HepG2 (cell line): ENCODE measurements around the gene TULP4. TPM values are rescaled to one million over a fixed set of nuclear protein-coding genes. Genes with fewer than 3 reads are reported as not detected.
"Not testable (repeated sequence)": the region's sequence is repeated elsewhere in the genome, so short reads cannot be mapped to it uniquely, and the experiment has no call there.

Experiments
- ATAC-seq: fragments of 200-7000 bp; cut with Tn5 transposase; 3 replicates; pipeline ENCODE4 v1.9.1; 2020; ENCODE audit warnings: mild to moderate bottlenecking, moderate library complexity
- BruUV-seq: library from RNA; stranded (reverse); fragments of 400-500 nt; replicated peaks from 2 replicates; lab custom pipeline; 2021; lab: Mats Ljungman, UMichigan
- CTCF ChIA-PET: fragments of 300-600 bp; formaldehyde crosslinking; extraction: SDS; loops from one replicate; lab custom pipeline; 2021; ENCODE audit warnings: low total read pairs, inconsistent platforms, low intra/inter-chr PET ratio; lab: Yijun Ruan, JAX
- POLR2A ChIA-PET: fragments of 350-600 bp; sonication (Branson Sonifier 250); formaldehyde crosslinking; loops from one replicate; lab custom pipeline; 2020; ENCODE audit warnings: antibody characterized with exemption, inconsistent platforms; lab: Yijun Ruan, JAX
- DNase-seq: peaks from one replicate; pipeline ENCODE4 v3.0.0-alpha.2; 2015; ENCODE audit warnings: low spot score
- FAIRE-seq: peaks from 3 replicates; lab custom pipeline; 2011; peaks lifted over from hg19 to GRCh38; lab: Jason Lieb, UNC
- H2AFZ ChIP-seq: one replicate; pipeline ENCODE4 v1.6.1; 2011; ENCODE audit warnings: low read length, inconsistent platforms
- H3K27ac ChIP-seq: fragments of 300-600 bp; 3 replicates; pipeline ENCODE4 v1.8.0; 2011; ENCODE audit warnings: mixed run types, mild to moderate bottlenecking, mixed read lengths, low read length, inconsistent platforms; ENCODE audit not compliant: insufficient read depth; ENCODE audit errors: extremely low read length
- H3K27me3 ChIP-seq, 2 experiments: fragments of 200-600 bp in 1 of 2; 2 replicates in 1 of 2; 3 replicates in 1 of 2; pipeline versions ENCODE4 v1.6.0 to v1.8.0; 2011; ENCODE audit warnings: low read length in 2 of 2, mild to moderate bottlenecking in 2 of 2, moderate library complexity in 2 of 2, inconsistent platforms in 1 of 2; ENCODE audit not compliant: insufficient read depth in 2 of 2, control insufficient read depth in 1 of 2
- H3K36me3 ChIP-seq, 2 experiments: fragments of 200-600 bp in 1 of 2; replicated peaks in 1 of 2; 2 replicates in 1 of 2; 3 replicates in 1 of 2; pipeline versions ENCODE4 v1.5.1 to v1.8.0; 2011; ENCODE audit warnings: low read length in 2 of 2, inconsistent platforms in 1 of 2; ENCODE audit not compliant: insufficient read depth in 2 of 2, control insufficient read depth in 1 of 2
- H3K4me1 ChIP-seq: 2 replicates; pipeline ENCODE4 v1.5.1; 2012; ENCODE audit warnings: low read length, inconsistent platforms; ENCODE audit not compliant: insufficient read depth
- H3K4me2 ChIP-seq: 2 replicates; pipeline ENCODE4 v1.6.0; 2011; ENCODE audit warnings: low read depth, low read length, inconsistent platforms
- H3K4me3 ChIP-seq, 3 experiments: fragments of 200-600 bp in 1 of 3; sonication (generic), shearing (Covaris generic) in 1 of 3; replicated peaks in 1 of 3; 2 replicates each; pipeline ENCODE4 v1.5.1; 2011 to 2016; ENCODE audit warnings: low read length in 3 of 3, inconsistent platforms in 2 of 3, low read depth in 2 of 3, mild to moderate bottlenecking in 2 of 3, control low read depth in 1 of 3, mixed read lengths in 1 of 3; ENCODE audit not compliant: insufficient read depth in 1 of 3
- H3K79me2 ChIP-seq: one replicate; pipeline ENCODE4 v1.6.1; 2011; ENCODE audit warnings: low read length, inconsistent platforms; ENCODE audit not compliant: insufficient read depth
- H3K9ac ChIP-seq: 2 replicates; pipeline ENCODE4 v1.6.0; 2011; ENCODE audit warnings: mild to moderate bottlenecking, low read depth, low read length, inconsistent platforms; ENCODE audit not compliant: insufficient read depth
- H3K9me3 ChIP-seq: 2 replicates; pipeline ENCODE4 v1.5.1; 2012; ENCODE audit warnings: mild to moderate bottlenecking, low read length
- H4K20me1 ChIP-seq: 2 replicates; pipeline ENCODE4 v1.6.0; 2011; ENCODE audit warnings: inconsistent platforms, mild to moderate bottlenecking, low read length, moderate library complexity; ENCODE audit not compliant: insufficient read depth
- NFYC ChIP-seq: IDR thresholded peaks from 2 replicates; pipeline ENCODE4 v1.6.1; 2016; ENCODE audit warnings: missing genetic modification reagents, missing compliant biosample characterization
- NPAS2 ChIP-seq: sonication (generic); formaldehyde crosslinking; IDR thresholded peaks from 2 replicates; pipeline ENCODE4 v1.8.0; 2022; ENCODE audit warnings: mild to moderate bottlenecking, missing genetic modification reagents, borderline replicate concordance
- RAD21 ChIP-seq: fragments of 450-650 bp; formaldehyde crosslinking; IDR thresholded peaks from 2 replicates; pipeline ENCODE4 v1.5.0; 2020; ENCODE audit warnings: mild to moderate bottlenecking
- SYNCRIP ChIP-seq: fragments of 200-400 bp; formaldehyde crosslinking; IDR thresholded peaks from 2 replicates; pipeline ENCODE4 v1.6.1; 2018; ENCODE audit warnings: mild to moderate bottlenecking, low read depth, low read length; ENCODE audit not compliant: insufficient read depth
- ZNF879 ChIP-seq: sonication (generic); formaldehyde crosslinking; IDR thresholded peaks from 2 replicates; pipeline ENCODE4 v1.8.1; 2023; ENCODE audit warnings: missing genetic modification reagents
- WGBS: methylation state at CpG from one replicate; pipeline ENCODE4 v1.1.6; 2017; ENCODE audit warnings: low lambda C conversion rate; 5-methylcytosine and 5-hydroxymethylcytosine counted together
- in situ Hi-C: cut with HindIII; loops from 2 replicates; pipeline ENCODE4 v1.10.0; 2017; ENCODE audit warnings: low pct_unique_long_range_greater_than_20kb; ENCODE audit not compliant: extremely low pct_ligation_motif_present
- intact Hi-C: fragments of 100-400 bp; cut with micrococcal nuclease; formaldehyde crosslinking; loops from one replicate; pipeline ENCODE4 v1.10.0; 2022; ENCODE audit not compliant: unreplicated experiment
- polyA plus RNA-seq, 8 experiments: library from polyadenylated mRNA; depleted of rRNA in 3 of 8; stranded (reverse) in 7 of 8; unstranded in 1 of 8; fragments of >200 nt; fragmentation: Illumina TruSeq in 4 of 8; extraction: Trizol in 4 of 8; gene quantifications; 2 replicates each; pipeline versions ENCODE4 v1.2.1 to v1.2.3, GENCODE V29; 2011 to 2016; ENCODE audit warnings: low read depth in 4 of 8, missing spikeins in 1 of 8, mixed read lengths in 1 of 8; ENCODE audit not compliant: insufficient read depth in 1 of 8
- total RNA-seq, 5 experiments: library from RNA; depleted of rRNA; stranded (reverse); fragments of >200 nt; fragmentation: Illumina TruSeq; extraction: Trizol; gene quantifications; 2 replicates each; pipeline ENCODE4 v1.2.3, GENCODE V29; 2016; ENCODE audit warnings: low read depth in 1 of 5
- TF ChIP-seq, protein P1 (sequence below): sonication (generic); formaldehyde crosslinking; IDR thresholded peaks from 2 replicates; pipeline ENCODE4 v1.4.0; 2020; ENCODE audit warnings: mild to moderate bottlenecking, missing genetic modification reagents
- TF ChIP-seq, protein P2 (sequence below): sonication (generic); formaldehyde crosslinking; IDR thresholded peaks from 2 replicates; pipeline ENCODE4 v1.5.1; 2020; ENCODE audit warnings: mild to moderate bottlenecking, missing genetic modification reagents, moderate library complexity
- TF ChIP-seq, protein P3 (sequence below): IDR thresholded peaks from 2 replicates; pipeline ENCODE4 v1.6.1; 2016; ENCODE audit warnings: missing biosample characterization, missing genetic modification reagents, low read depth

The TULP4 gene
- total and polyA plus RNA-seq, 2 of the 13 experiments (the other 11 are each of a cell fraction or from before 2014, with no cell fraction given), result 21.1 to 122 TPM

DNA sequence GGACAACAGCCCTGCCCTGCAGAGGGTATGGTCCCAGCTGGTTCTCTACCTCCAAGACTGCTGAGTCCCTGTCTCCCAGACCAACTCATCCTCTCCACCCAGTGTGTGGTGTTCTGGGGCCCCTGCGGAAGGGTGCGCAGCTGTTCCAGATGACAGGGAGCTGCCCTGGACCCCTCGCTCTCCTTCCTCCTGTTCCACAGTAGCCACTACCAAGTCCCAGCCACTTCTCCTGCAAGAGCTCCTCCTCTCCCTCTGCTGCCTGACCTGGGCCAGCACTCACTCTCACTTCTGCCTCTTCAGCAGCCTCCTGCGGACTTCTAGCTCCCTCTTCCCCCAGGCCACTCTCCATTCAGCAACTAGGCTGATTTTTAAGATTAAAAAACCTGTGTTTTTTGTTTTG lies 207.5 kb downstream of the TULP4 start:
- 94% methylated on average over 4 of the region's 4 CpGs for WGBS
- Histone ChIP-seq H3K4me3 (no peak overlapping the region), H3K36me3 (no peaks in the 10 kb centered on the region), H4K20me1 (no peaks in the 10 kb centered on the region), H3K79me2 (no peaks in the 10 kb centered on the region), H3K4me2 (no peak overlapping the region), H2AFZ (no peak overlapping the region), H3K9ac (no peak overlapping the region), H3K9me3 (no peaks in the 10 kb centered on the region), H3K27ac (no peak overlapping the region), H3K4me1 (0 out of 2 replicates have a peak, but pooled peaks cover 7% of the 10 kb centered on the region), H3K27me3 (no peaks in the 10 kb centered on the region)
- in situ Hi-C loops (loop anchor here (25.0 kb wide), 1 partner anchor 307 kb away; no protein-coding TSS in a partner anchor), intact Hi-C loops (loop anchor here (5.0 kb wide), 1 partner anchor 297 kb away; no protein-coding TSS in a partner anchor)
- no peak for DNase-seq
- no peak for FAIRE-seq
- TF ChIP-seq RAD21 (CRISPR knock-in tag) (no peak), NFYC (CRISPR knock-in tag) (no peak), ZNF879 (CRISPR knock-in tag) (no peak), SYNCRIP (no peak), NPAS2 (CRISPR knock-in tag) (no peak)
- TF ChIP-seq, protein P1, sequence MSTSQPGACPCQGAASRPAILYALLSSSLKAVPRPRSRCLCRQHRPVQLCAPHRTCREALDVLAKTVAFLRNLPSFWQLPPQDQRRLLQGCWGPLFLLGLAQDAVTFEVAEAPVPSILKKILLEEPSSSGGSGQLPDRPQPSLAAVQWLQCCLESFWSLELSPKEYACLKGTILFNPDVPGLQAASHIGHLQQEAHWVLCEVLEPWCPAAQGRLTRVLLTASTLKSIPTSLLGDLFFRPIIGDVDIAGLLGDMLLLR (CRISPR knock-in tag), result 0 out of 2 replicates have a peak, but pooled peaks have one; percentile 26
- TF ChIP-seq, protein P2, sequence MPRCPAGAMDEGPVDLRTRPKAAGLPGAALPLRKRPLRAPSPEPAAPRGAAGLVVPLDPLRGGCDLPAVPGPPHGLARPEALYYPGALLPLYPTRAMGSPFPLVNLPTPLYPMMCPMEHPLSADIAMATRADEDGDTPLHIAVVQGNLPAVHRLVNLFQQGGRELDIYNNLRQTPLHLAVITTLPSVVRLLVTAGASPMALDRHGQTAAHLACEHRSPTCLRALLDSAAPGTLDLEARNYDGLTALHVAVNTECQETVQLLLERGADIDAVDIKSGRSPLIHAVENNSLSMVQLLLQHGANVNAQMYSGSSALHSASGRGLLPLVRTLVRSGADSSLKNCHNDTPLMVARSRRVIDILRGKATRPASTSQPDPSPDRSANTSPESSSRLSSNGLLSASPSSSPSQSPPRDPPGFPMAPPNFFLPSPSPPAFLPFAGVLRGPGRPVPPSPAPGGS, result 0 out of 2 replicates have a peak, but pooled peaks have one; percentile 37
- TF ChIP-seq, protein P3, sequence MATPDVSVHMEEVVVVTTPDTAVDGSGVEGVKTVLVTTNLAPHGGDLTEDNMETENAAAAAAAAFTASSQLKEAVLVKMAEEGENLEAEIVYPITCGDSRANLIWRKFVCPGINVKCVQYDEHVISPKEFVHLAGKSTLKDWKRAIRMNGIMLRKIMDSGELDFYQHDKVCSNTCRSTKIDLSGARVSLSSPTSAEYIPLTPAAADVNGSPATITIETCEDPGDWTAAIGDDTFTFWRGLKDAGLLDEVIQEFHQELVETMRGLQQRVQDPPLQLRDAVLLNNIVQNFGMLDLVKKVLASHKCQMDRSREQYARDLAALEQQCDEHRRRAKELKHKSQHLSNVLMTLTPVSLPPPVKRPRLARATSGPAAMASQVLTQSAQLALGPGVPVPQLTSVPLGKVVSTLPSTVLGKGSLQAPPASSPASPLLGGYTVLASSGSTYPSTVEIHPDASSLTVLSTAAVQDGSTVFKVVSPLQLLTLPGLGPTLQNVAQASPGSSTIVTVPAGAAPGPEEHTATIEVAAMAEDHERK (CRISPR knock-in tag), result no peak
- CTCF ChIA-PET, result no interaction called here
- POLR2A ChIA-PET, result interaction anchor here (1.2 kb wide), 1 partner anchor 26 kb away, joined by 3 read pairs; no protein-coding TSS in a partner anchor
- ATAC-seq, result peak; percentile 12; the same call in 2 of the 3 replicates
- BruUV-seq, result no TSS peak

DNA sequence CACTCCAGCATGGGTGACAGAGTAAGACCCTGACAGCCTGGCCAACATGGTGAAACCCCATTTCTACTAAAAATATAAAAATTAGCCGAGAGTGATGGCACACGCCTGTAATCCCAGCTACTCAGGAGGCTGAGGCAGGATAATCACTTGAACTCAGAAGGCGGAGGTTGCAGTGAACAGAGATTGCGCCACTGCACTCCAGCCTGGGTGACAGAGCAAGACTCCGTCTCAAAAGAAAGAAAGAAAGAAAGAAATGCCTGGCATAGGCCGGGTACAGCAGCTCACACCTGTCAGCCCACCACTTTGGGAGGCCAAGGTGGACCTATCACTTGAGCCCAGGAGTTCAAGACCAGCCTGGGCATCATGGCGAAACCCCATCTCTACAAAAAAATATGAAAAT lies 208.7 kb downstream of the TULP4 start:
- H3K79me2 ChIP-seq, H3K4me2 ChIP-seq, POLR2A ChIA-PET, H3K9me3 ChIP-seq, ATAC-seq, BruUV-seq, H3K27ac ChIP-seq, H2AFZ ChIP-seq, H4K20me1 ChIP-seq, DNase-seq, H3K4me1 ChIP-seq, H3K36me3 ChIP-seq, H3K9ac ChIP-seq, FAIRE-seq, H3K27me3 ChIP-seq, CTCF ChIA-PET, intact Hi-C loops, H3K4me3 ChIP-seq: not testable (repeated sequence)
- WGBS, result 78% methylated on average over 7 of the region's 7 CpGs
- in situ Hi-C loops, result loop anchor here (25.0 kb wide), 1 partner anchor 309 kb away; no protein-coding TSS in a partner anchor
